ENCODE results near the gene GIPC1.

GIPC1 gene

DNA sequence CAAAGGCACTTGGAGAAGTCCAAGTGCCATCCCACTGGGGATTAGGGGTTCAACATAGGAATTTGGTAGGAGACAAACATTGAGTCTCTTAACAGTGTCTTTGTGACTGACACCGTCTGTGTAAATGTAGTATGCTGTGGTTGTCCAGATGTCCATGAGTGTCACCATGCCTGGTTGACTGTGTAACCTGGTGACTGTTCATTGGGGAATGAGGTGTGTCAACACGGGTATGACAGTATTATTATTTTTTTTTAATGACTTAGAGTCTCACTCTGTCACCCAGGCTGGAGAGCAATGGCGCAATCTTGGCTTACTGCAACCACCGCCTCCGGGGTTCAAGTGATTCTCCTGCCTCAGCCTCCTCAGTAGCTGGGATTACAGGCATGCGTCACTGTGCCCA lies 46.6 kb downstream of the GIPC1 start:
- TF ChIP-seq CTCF (IDR thresholded peaks at IDR 0.05; ENCODE audit: borderline replicate concordance, insufficient read depth, low read depth, low read length) = no peak

DNA sequence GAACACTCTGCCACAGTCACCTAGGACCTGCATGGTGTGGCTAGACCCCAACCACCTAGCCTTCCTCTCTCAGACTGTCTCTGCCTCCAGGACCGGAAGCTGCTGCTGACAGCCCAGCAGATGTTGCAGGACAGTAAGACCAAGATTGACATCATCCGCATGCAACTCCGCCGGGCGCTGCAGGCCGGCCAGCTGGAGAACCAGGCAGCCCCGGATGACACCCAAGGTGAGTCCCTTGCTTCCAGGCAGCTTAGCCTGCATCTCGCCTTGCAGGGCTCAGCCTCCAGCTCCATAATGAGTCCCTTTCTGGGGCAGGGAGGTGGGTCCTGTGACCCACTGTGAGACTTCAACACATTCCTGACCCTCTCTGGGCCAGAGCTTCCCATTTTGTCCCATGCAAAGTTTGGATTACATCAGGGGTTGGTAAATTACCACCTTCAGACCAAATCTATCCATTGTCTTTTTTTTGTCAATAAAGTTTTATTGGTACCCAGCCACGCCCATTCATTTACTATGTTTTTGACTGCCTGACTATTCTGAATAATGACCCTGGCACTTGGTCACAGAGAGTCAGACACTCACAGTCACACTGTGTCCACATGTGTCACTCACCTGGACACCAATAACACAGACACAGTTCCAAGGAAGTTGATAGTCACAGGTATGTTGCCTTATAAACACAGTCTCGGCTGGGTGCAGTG lies 49.4 kb downstream of the GIPC1 start:
- no peak overlapping the region for H3K4me3 ChIP-seq (ENCODE audit: low read depth, low read length)
- no peak for TF ChIP-seq CTCF (IDR thresholded peaks at IDR 0.05; ENCODE audit: borderline replicate concordance, insufficient read depth, low read depth, low read length)

More for the DNA sequence above, 46.6 kb downstream of the GIPC1 start:
- no peak overlapping the region for H3K4me3 ChIP-seq (ENCODE audit: low read depth, low read length)

GRCh38 chr19:14443632-14444216 lies 52.2 kb downstream of the GIPC1 start:
- TF ChIP-seq CTCF (IDR thresholded peaks at IDR 0.05; ENCODE audit: borderline replicate concordance, insufficient read depth, low read depth, low read length) = no peak

DNA sequence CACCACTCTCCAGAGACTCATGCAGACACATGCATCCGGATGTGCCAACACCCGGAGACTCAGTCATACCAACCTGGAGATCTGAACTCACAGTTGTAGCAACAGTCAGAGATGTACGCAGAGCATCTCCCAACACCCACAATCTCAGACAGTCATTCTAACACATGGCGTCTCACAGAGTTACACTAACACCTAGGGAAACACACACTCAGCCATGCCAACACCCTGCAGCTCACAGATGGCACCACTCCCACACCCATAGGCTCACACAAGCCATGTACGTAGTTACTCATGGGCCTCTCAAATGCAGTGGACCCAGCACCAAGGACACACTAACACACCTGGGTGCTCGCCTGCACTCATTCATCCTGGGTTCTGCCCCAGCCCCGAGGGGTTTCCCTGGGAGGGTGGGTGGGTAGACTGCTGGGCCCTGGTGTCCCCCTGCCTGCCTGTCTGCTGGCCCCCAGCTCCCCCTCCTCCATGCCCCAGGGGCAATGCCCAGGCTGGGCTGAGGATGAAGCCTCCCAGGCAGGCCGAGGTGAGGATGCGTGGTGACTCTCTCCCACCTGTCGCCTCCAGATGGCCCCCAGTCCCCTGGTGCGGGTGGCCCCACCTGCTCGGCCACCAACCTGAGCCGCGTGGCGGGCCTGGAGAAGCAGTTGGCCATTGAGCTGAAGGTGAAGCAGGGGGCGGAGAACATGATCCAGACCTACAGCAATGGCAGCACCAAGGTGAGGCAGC lies 52.9 kb downstream of the GIPC1 start:
- TF ChIP-seq CTCF (IDR thresholded peaks at IDR 0.05; ENCODE audit: borderline replicate concordance, insufficient read depth, low read depth, low read length) = no peak
- no peak overlapping the region for H3K4me3 ChIP-seq (ENCODE audit: low read depth, low read length)

More at GRCh38 chr19:14443632-14444216, 52.2 kb downstream of the GIPC1 start:
- no peak overlapping the region for H3K4me3 ChIP-seq (ENCODE audit: low read depth, low read length)

DNA sequence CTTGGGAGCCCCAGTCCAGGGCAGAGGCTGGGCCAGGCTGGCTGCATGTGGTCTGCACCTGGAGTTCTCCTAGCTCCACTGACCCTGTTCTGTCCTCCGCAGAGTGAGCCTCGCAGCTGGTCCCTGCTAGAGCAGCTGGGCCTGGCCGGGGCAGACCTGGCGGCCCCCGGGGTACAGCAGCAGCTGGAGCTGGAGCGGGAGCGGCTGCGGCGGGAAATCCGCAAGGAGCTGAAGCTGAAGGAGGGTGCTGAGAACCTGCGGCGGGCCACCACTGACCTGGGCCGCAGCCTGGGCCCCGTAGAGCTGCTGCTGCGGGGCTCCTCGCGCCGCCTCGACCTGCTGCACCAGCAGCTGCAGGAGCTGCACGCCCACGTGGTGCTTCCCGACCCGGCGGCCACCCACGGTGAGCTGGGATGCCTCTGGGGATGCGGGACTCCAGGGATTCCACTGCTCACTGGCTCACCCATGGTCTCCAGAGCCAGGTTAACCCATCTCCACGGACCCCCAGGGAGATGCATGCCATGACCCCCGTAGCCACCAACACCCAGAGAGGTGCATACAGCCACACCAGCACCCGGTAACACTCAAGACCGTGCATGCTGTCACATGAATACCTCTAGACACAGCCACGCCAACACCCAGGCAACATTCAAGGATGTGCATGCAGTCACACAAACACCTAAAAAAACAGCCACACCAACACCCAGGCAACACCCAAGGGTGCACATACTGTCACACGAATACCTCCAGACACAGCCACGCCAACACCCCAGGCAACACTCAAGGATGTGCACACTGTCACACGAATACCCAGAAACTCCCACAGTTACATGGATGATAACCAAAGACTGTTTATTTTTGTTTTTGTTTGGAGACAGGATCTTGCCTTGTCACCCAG lies 54.6 kb downstream of the GIPC1 start:
- H3K4me3 ChIP-seq (ENCODE audit: low read depth, low read length) = peak overlapping the region; percentile 73
- TF ChIP-seq CTCF (IDR thresholded peaks at IDR 0.05; ENCODE audit: borderline replicate concordance, insufficient read depth, low read depth, low read length) = no peak

DNA sequence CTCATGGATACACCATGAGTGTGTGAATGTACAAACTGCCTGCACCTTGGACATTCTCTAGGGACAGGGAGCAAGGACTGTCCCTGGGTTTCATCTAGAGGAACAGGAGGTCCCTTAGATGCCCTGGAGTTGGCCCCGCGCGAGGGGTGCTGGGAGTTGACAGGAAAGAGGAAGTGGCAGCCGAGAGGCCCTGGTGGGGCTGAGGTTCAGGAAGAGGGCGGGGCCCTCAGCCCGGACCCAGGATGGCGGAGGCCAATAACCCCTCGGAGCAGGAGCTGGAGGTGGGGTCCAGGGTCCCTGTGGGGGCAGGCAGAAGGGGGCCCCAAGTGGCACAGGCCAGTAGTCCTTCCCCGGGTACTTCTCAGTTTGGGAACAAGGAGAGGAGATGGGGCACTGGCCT lies 55.9 kb downstream of the GIPC1 start:
- peak overlapping the region; percentile 73 for H3K4me3 ChIP-seq (ENCODE audit: low read depth, low read length)
- no peak for TF ChIP-seq CTCF (IDR thresholded peaks at IDR 0.05; ENCODE audit: borderline replicate concordance, insufficient read depth, low read depth, low read length)
